HEK293 (cell line): Measurements from ENCODE around the gene CNTNAP5.

ENCODE experiments used
- CTCF ChIA-PET: fragments of 350-600 bp; formaldehyde crosslinking; extraction: SDS; loops from one replicate; lab custom pipeline; 2021; ENCODE audit warnings: antibody characterized with exemption; lab: Yijun Ruan, JAX
- POLR2A ChIA-PET: fragments of 300-600 bp; formaldehyde crosslinking; extraction: SDS; loops from one replicate; lab custom pipeline; 2020; ENCODE audit warnings: antibody characterized with exemption, inconsistent platforms; lab: Yijun Ruan, JAX
- H3K27ac ChIP-seq: fragments of 200-500 bp; sonication (Bioruptor generic); 2 replicates; pipeline ENCODE4 v1.5.1; 2014; ENCODE audit warnings: low read depth, low read length, control low read depth, inconsistent platforms; ENCODE audit errors: extremely low read depth
- H3K36me3 ChIP-seq, 2 experiments: fragments of 200-500 bp in 1 of 2; sonication (Bioruptor generic) in 1 of 2; 1 replicate in 1 of 2; 2 replicates in 1 of 2; pipeline ENCODE4 v1.5.1; 2014 to 2017; ENCODE audit warnings: inconsistent platforms in 2 of 2, low read length in 2 of 2; ENCODE audit not compliant: control insufficient read depth in 2 of 2, insufficient read depth in 1 of 2
- H3K4me1 ChIP-seq: fragments of 200-500 bp; sonication (Bioruptor generic); 2 replicates; pipeline ENCODE4 v1.5.1; 2014; ENCODE audit warnings: mild to moderate bottlenecking, low read length, inconsistent platforms; ENCODE audit not compliant: control insufficient read depth, insufficient read depth
- H3K4me3 ChIP-seq: 2 replicates; pipeline ENCODE4 v1.5.1; 2011; ENCODE audit warnings: low read depth, mild to moderate bottlenecking, control low read depth, low read length, moderate library complexity
- H3K9me3 ChIP-seq: fragments of 200-500 bp; sonication (Bioruptor generic); 2 replicates; pipeline ENCODE4 v1.5.1; 2014; ENCODE audit warnings: low read depth, low read length, inconsistent platforms; ENCODE audit not compliant: control insufficient read depth, insufficient read depth
- FEZF1 ChIP-seq: fragments of 450-650 bp; formaldehyde crosslinking; IDR thresholded peaks from 2 replicates; pipeline ENCODE4 v1.5.1; 2016; ENCODE audit warnings: missing biosample characterization, missing genetic modification characterization
- HIC1 ChIP-seq: fragments of 450-650 bp; formaldehyde crosslinking; IDR thresholded peaks from 2 replicates; pipeline ENCODE4 v1.5.1; 2016; ENCODE audit warnings: missing biosample characterization, missing genetic modification characterization
- KLF9 ChIP-seq: fragments of 450-650 bp; formaldehyde crosslinking; IDR thresholded peaks from 2 replicates; pipeline ENCODE4 v1.5.1; 2016; ENCODE audit warnings: missing biosample characterization, missing genetic modification characterization, low read depth
- PBX3 ChIP-seq: sonication (generic); formaldehyde crosslinking; IDR thresholded peaks from 2 replicates; pipeline ENCODE4 v1.8.1; 2022; ENCODE audit warnings: mild to moderate bottlenecking, moderate library complexity, missing genetic modification reagents
- SP3 ChIP-seq: fragments of 450-650 bp; formaldehyde crosslinking; IDR thresholded peaks from 2 replicates; pipeline ENCODE4 v1.5.1; 2016; ENCODE audit warnings: missing biosample characterization, missing genetic modification characterization
- TRIM28 ChIP-seq: IDR thresholded peaks from 2 replicates; pipeline ENCODE4 v1.6.1; 2011; ENCODE audit warnings: low read length, control low read depth, borderline replicate concordance
- WT1 ChIP-seq: fragments of 450-650 bp; formaldehyde crosslinking; IDR thresholded peaks from 2 replicates; pipeline ENCODE4 v1.5.1; 2016; ENCODE audit warnings: missing biosample characterization, missing genetic modification characterization
- ZBTB21 ChIP-seq: fragments of 450-650 bp; formaldehyde crosslinking; IDR thresholded peaks from 2 replicates; pipeline ENCODE4 v1.5.1; 2017; ENCODE audit warnings: missing biosample characterization, missing genetic modification characterization
- ZBTB48 ChIP-seq: fragments of 450-650 bp; formaldehyde crosslinking; IDR thresholded peaks from 2 replicates; pipeline ENCODE4 v1.5.1; 2016; ENCODE audit warnings: missing biosample characterization, missing genetic modification characterization
- ZBTB7A ChIP-seq: fragments of 450-650 bp; formaldehyde crosslinking; IDR thresholded peaks from 2 replicates; pipeline ENCODE4 v1.5.1; 2016; ENCODE audit warnings: low read depth, missing biosample characterization, missing genetic modification characterization
- ZBTB8A ChIP-seq: fragments of 450-650 bp; formaldehyde crosslinking; IDR thresholded peaks from 2 replicates; pipeline ENCODE4 v1.5.1; 2016; ENCODE audit warnings: missing biosample characterization, missing genetic modification characterization
- ZEB2 ChIP-seq: fragments of 450-650 bp; formaldehyde crosslinking; IDR thresholded peaks from 2 replicates; pipeline ENCODE4 v1.5.1; 2016; ENCODE audit warnings: missing biosample characterization, missing genetic modification characterization
- ZFP3 ChIP-seq: fragments of 450-650 bp; formaldehyde crosslinking; IDR thresholded peaks from 2 replicates; pipeline ENCODE4 v1.5.1; 2016; ENCODE audit warnings: low read depth, missing biosample characterization, missing genetic modification characterization
- ZFP41 ChIP-seq: fragments of 450-650 bp; formaldehyde crosslinking; IDR thresholded peaks from 2 replicates; pipeline ENCODE4 v1.5.1; 2016; ENCODE audit warnings: missing biosample characterization, missing genetic modification characterization, borderline replicate concordance
- ZNF157 ChIP-seq: fragments of 450-650 bp; formaldehyde crosslinking; IDR thresholded peaks from 2 replicates; pipeline ENCODE4 v1.5.1; 2016; ENCODE audit warnings: missing biosample characterization, missing genetic modification characterization
- ZNF221 ChIP-seq: fragments of 450-650 bp; formaldehyde crosslinking; IDR thresholded peaks from 2 replicates; pipeline ENCODE4 v1.5.1; 2017; ENCODE audit warnings: missing biosample characterization, missing genetic modification characterization, borderline replicate concordance
- ZNF280C ChIP-seq: fragments of 450-650 bp; formaldehyde crosslinking; IDR thresholded peaks from 2 replicates; pipeline ENCODE4 v1.5.1; 2016; ENCODE audit warnings: missing biosample characterization, missing genetic modification characterization
- ZNF335 ChIP-seq: fragments of 450-650 bp; formaldehyde crosslinking; conservative IDR thresholded peaks from 2 replicates; pipeline ENCODE4 v1.5.1; 2016; ENCODE audit warnings: missing biosample characterization, missing genetic modification characterization
- ZNF48 ChIP-seq: fragments of 450-650 bp; formaldehyde crosslinking; IDR thresholded peaks from 2 replicates; pipeline ENCODE4 v1.5.1; 2016; ENCODE audit warnings: missing biosample characterization, missing genetic modification characterization
- ZNF518A ChIP-seq: fragments of 450-650 bp; formaldehyde crosslinking; conservative IDR thresholded peaks from 2 replicates; pipeline ENCODE4 v1.5.1; 2016; ENCODE audit warnings: low read depth, missing biosample characterization, missing genetic modification characterization
- ZNF555 ChIP-seq: fragments of 450-650 bp; formaldehyde crosslinking; conservative IDR thresholded peaks from 2 replicates; pipeline ENCODE4 v1.5.1; 2017; ENCODE audit warnings: missing biosample characterization, mild to moderate bottlenecking, missing genetic modification characterization, inconsistent platforms
- ZNF654 ChIP-seq: fragments of 450-650 bp; formaldehyde crosslinking; IDR thresholded peaks from 2 replicates; pipeline ENCODE4 v1.5.1; 2016; ENCODE audit warnings: low read depth, missing biosample characterization, missing genetic modification characterization
- ZNF704 ChIP-seq: fragments of 450-650 bp; formaldehyde crosslinking; IDR thresholded peaks from 2 replicates; pipeline ENCODE4 v1.5.1; 2016; ENCODE audit warnings: missing biosample characterization, missing genetic modification characterization
- ZNF785 ChIP-seq: fragments of 450-650 bp; formaldehyde crosslinking; IDR thresholded peaks from 2 replicates; pipeline ENCODE4 v1.5.1; 2016; ENCODE audit warnings: missing biosample characterization, missing genetic modification characterization
- ZSCAN16 ChIP-seq: fragments of 450-650 bp; formaldehyde crosslinking; IDR thresholded peaks from 2 replicates; pipeline ENCODE4 v1.5.1; 2016; ENCODE audit warnings: missing biosample characterization, missing genetic modification characterization
- ZSCAN23 ChIP-seq: fragments of 450-650 bp; formaldehyde crosslinking; IDR thresholded peaks from 2 replicates; pipeline ENCODE4 v1.5.1; 2016; ENCODE audit warnings: missing biosample characterization, missing genetic modification characterization

CNTNAP5 gene

GRCh38 chr2:124923097-124923496 lies 898.0 kb downstream of the CNTNAP5 start:
- no peak overlapping the region for H3K4me3 ChIP-seq
- no peaks in the 10 kb centered on the region for H3K4me1 ChIP-seq
- no peaks in the 10 kb centered on the region for H3K9me3 ChIP-seq
- H3K36me3 ChIP-seq: no peaks in the 10 kb centered on the region
- CTCF ChIA-PET: no interaction called here
- H3K27ac ChIP-seq: no peak overlapping the region
- POLR2A ChIA-PET: no interaction called here
- TF ChIP-seq ZNF335 (tag by site-specific recombination) (no peak), ZNF555 (tag by site-specific recombination) (no peak), ZNF48 (tag by site-specific recombination) (no peak), ZBTB7A (tag by site-specific recombination) (no peak), ZNF518A (tag by site-specific recombination) (no peak), SP3 (no peak), TRIM28 (no peak), WT1 (tag by site-specific recombination) (no peak), ZNF221 (tag by site-specific recombination) (no peak), ZNF704 (no peak), ZBTB8A (tag by site-specific recombination) (no peak), KLF9 (tag by site-specific recombination) (no peak), PBX3 (CRISPR knock-in tag) (no peak)
- TF ChIP-seq, all 188 proteins: peak for 0

GRCh38 chr2:124933883-124934282 lies 908.8 kb downstream of the CNTNAP5 start:
- Histone ChIP-seq H3K4me3 (no peak overlapping the region), H3K36me3 (no peaks in the 10 kb centered on the region), H3K9me3 (no peaks in the 10 kb centered on the region), H3K4me1 (no peaks in the 10 kb centered on the region), H3K27ac (no peak overlapping the region)
- ChIA-PET CTCF (no interaction called here), POLR2A (no interaction called here)
- TF ChIP-seq ZNF157 (tag by site-specific recombination) (no peak), ZBTB21 (tag by site-specific recombination) (no peak), ZFP41 (tag by site-specific recombination) (no peak), ZNF785 (tag by site-specific recombination) (no peak), ZBTB48 (tag by site-specific recombination) (no peak), ZNF280C (no peak), HIC1 (tag by site-specific recombination) (no peak), ZSCAN23 (tag by site-specific recombination) (no peak), ZEB2 (tag by site-specific recombination) (no peak), ZFP3 (tag by site-specific recombination) (no peak), FEZF1 (no peak), ZNF654 (tag by site-specific recombination) (no peak), ZSCAN16 (tag by site-specific recombination) (no peak)
